GM23338 (cell line): ENCODE measurements around the gene WDR27. TPM values are rescaled to one million over a fixed set of nuclear protein-coding genes. Genes with fewer than 3 reads are reported as not detected.
A peak's percentile ranks its signal among the peaks of the same experiment; 100 is the strongest.
"Not testable (repeated sequence)": the region's sequence is repeated elsewhere in the genome, so short reads cannot be mapped to it uniquely, and the experiment has no call there.

ENCODE experiments used
- ATAC-seq: fragments of 200-7000 bp; cut with Tn5 transposase; 3 replicates; pipeline ENCODE4 v1.9.1; 2020
- DNase-seq: peaks from one replicate; pipeline ENCODE4 v3.0.0-alpha.2; 2015; ENCODE audit warnings: low spot score
- H2AFZ ChIP-seq: fragments of 200-600 bp; sonication (generic); 2 replicates; pipeline ENCODE4 v1.8.0; 2016; ENCODE audit warnings: antibody characterized with exemption, mild to moderate bottlenecking, moderate library complexity
- H3F3A ChIP-seq: fragments of 200-600 bp; sonication (generic); replicated peaks from 2 replicates; pipeline ENCODE4 v1.8.0; 2017; ENCODE audit warnings: antibody characterized with exemption, mixed run types, low read depth
- H3K27ac ChIP-seq: fragments of 200-600 bp; sonication (generic); 2 replicates; pipeline ENCODE4 v1.6.1; 2016; ENCODE audit warnings: low read depth
- H3K27me3 ChIP-seq: fragments of 200-600 bp; sonication (generic); 2 replicates; pipeline ENCODE4 v1.8.0; 2016; ENCODE audit warnings: mild to moderate bottlenecking, mixed run types, moderate library complexity; ENCODE audit not compliant: insufficient read depth
- H3K36me3 ChIP-seq: fragments of 200-600 bp; sonication (generic); 2 replicates; pipeline ENCODE4 v1.8.0; 2016; ENCODE audit warnings: mild to moderate bottlenecking; ENCODE audit not compliant: insufficient read depth
- H3K4me1 ChIP-seq: fragments of 200-600 bp; sonication (generic); 2 replicates; pipeline ENCODE4 v1.8.0; 2016; ENCODE audit warnings: mild to moderate bottlenecking, moderate library complexity; ENCODE audit not compliant: insufficient read depth
- H3K4me2 ChIP-seq: fragments of 200-600 bp; sonication (generic); 2 replicates; pipeline ENCODE4 v1.7.1; 2017; ENCODE audit warnings: mixed run types
- H3K4me3 ChIP-seq: fragments of 200-600 bp; sonication (generic); 2 replicates; pipeline ENCODE4 v1.6.1; 2016; ENCODE audit warnings: mixed run types
- H3K79me2 ChIP-seq: fragments of 200-600 bp; sonication (generic); replicated peaks from 2 replicates; pipeline ENCODE4 v1.8.0; 2017; ENCODE audit warnings: mild to moderate bottlenecking; ENCODE audit not compliant: insufficient read depth
- H3K9me2 ChIP-seq: fragments of 200-600 bp; sonication (generic); 2 replicates; pipeline ENCODE4 v1.8.0; 2017; ENCODE audit not compliant: insufficient read depth
- H4K20me1 ChIP-seq: fragments of 200-600 bp; sonication (generic); replicated peaks from 2 replicates; pipeline ENCODE4 v1.8.0; 2017; ENCODE audit warnings: mild to moderate bottlenecking; ENCODE audit not compliant: insufficient read depth
- H3K27ac Mint-ChIP-seq: 2 replicates; pipeline ENCODE4 v1.8.0; 2020; ENCODE audit warnings: inconsistent platforms, mild to moderate bottlenecking, moderate library complexity, mixed read lengths
- H3K27me3 Mint-ChIP-seq: 3 replicates; pipeline ENCODE4 v1.8.0; 2022; ENCODE audit warnings: low read depth, mild to moderate bottlenecking, moderate library complexity, mixed read lengths, inconsistent platforms; ENCODE audit not compliant: insufficient read depth, poor library complexity
- H3K36me3 Mint-ChIP-seq: 3 replicates; pipeline ENCODE4 v1.8.0; 2021; ENCODE audit warnings: low read depth, mild to moderate bottlenecking, inconsistent platforms, moderate library complexity, mixed read lengths
- H3K4me1 Mint-ChIP-seq: 3 replicates; pipeline ENCODE4 v1.8.0; 2020; ENCODE audit warnings: mild to moderate bottlenecking, inconsistent platforms, mixed read lengths
- H3K4me3 Mint-ChIP-seq: 3 replicates; pipeline ENCODE4 v1.8.0; 2021; ENCODE audit warnings: moderate library complexity, mild to moderate bottlenecking, inconsistent platforms, mixed read lengths
- H3K9me3 Mint-ChIP-seq: 3 replicates; pipeline ENCODE4 v1.8.0; 2020; ENCODE audit warnings: moderate library complexity, mild to moderate bottlenecking, inconsistent platforms, mixed read lengths
- CTCF ChIP-seq, 2 experiments: fragments of 200-600 bp in 1 of 2; sonication (generic) in 1 of 2; conservative IDR thresholded peaks; 2 replicates each; pipeline versions ENCODE4 v1.5.1 to v1.6.1; 2016 to 2017; ENCODE audit warnings: antibody characterized with exemption in 2 of 2, low read depth in 2 of 2, mild to moderate bottlenecking in 2 of 2, moderate library complexity in 1 of 2
- EZH2 ChIP-seq: fragments of 200-600 bp; sonication (generic); IDR thresholded peaks from one replicate; pipeline ENCODE4 v1.8.0; 2017; ENCODE audit warnings: antibody characterized with exemption, mild to moderate bottlenecking, low read depth; ENCODE audit not compliant: unreplicated experiment
- polyA plus RNA-seq: library from polyadenylated mRNA; unstranded; fragments of >200 nt; fragmentation: Nextera tagmentation; extraction: Ambion mirVana; gene quantifications from 2 replicates; pipeline ENCODE4 v1.2.1, GENCODE V29; 2016
- total RNA-seq: library from RNA; depleted of rRNA; stranded (reverse); fragments of >200 nt; shearing (Covaris generic); gene quantifications from 2 replicates; pipeline ENCODE4 v1.2.3, GENCODE V29; 2014
- TF ChIP-seq, protein P1 (sequence below): fragments of 250-450 bp; sonication (Bioruptor Pico); IDR thresholded peaks from 2 replicates; pipeline ENCODE4 v1.5.0; 2020; ENCODE audit warnings: mild to moderate bottlenecking, moderate library complexity

Gene WDR27
- total and polyA plus RNA-seq, 2 experiments from 2014 or later = 55.3 to 80.4 TPM

DNA sequence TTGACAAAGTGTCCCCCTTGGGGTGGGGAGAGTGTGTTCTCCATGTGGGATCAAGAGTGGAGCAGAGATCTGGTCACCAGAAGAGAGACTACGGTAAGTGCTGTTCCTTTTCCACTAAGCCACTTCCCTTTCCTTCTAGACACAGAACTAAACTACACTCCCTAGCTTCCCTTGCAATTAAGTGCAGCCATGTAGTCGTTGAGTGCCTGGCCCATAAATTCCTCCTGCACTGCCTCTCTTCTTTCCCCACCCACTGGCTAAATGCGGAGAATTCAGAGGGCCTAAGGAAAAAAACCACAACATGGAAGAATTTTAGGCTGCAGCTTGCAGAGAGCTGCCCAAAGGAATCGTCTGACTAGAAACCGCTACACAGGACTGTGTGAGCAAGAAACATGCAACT lies 1.5 kb downstream of the WDR27 start (continued):
- TF ChIP-seq, protein P1, sequence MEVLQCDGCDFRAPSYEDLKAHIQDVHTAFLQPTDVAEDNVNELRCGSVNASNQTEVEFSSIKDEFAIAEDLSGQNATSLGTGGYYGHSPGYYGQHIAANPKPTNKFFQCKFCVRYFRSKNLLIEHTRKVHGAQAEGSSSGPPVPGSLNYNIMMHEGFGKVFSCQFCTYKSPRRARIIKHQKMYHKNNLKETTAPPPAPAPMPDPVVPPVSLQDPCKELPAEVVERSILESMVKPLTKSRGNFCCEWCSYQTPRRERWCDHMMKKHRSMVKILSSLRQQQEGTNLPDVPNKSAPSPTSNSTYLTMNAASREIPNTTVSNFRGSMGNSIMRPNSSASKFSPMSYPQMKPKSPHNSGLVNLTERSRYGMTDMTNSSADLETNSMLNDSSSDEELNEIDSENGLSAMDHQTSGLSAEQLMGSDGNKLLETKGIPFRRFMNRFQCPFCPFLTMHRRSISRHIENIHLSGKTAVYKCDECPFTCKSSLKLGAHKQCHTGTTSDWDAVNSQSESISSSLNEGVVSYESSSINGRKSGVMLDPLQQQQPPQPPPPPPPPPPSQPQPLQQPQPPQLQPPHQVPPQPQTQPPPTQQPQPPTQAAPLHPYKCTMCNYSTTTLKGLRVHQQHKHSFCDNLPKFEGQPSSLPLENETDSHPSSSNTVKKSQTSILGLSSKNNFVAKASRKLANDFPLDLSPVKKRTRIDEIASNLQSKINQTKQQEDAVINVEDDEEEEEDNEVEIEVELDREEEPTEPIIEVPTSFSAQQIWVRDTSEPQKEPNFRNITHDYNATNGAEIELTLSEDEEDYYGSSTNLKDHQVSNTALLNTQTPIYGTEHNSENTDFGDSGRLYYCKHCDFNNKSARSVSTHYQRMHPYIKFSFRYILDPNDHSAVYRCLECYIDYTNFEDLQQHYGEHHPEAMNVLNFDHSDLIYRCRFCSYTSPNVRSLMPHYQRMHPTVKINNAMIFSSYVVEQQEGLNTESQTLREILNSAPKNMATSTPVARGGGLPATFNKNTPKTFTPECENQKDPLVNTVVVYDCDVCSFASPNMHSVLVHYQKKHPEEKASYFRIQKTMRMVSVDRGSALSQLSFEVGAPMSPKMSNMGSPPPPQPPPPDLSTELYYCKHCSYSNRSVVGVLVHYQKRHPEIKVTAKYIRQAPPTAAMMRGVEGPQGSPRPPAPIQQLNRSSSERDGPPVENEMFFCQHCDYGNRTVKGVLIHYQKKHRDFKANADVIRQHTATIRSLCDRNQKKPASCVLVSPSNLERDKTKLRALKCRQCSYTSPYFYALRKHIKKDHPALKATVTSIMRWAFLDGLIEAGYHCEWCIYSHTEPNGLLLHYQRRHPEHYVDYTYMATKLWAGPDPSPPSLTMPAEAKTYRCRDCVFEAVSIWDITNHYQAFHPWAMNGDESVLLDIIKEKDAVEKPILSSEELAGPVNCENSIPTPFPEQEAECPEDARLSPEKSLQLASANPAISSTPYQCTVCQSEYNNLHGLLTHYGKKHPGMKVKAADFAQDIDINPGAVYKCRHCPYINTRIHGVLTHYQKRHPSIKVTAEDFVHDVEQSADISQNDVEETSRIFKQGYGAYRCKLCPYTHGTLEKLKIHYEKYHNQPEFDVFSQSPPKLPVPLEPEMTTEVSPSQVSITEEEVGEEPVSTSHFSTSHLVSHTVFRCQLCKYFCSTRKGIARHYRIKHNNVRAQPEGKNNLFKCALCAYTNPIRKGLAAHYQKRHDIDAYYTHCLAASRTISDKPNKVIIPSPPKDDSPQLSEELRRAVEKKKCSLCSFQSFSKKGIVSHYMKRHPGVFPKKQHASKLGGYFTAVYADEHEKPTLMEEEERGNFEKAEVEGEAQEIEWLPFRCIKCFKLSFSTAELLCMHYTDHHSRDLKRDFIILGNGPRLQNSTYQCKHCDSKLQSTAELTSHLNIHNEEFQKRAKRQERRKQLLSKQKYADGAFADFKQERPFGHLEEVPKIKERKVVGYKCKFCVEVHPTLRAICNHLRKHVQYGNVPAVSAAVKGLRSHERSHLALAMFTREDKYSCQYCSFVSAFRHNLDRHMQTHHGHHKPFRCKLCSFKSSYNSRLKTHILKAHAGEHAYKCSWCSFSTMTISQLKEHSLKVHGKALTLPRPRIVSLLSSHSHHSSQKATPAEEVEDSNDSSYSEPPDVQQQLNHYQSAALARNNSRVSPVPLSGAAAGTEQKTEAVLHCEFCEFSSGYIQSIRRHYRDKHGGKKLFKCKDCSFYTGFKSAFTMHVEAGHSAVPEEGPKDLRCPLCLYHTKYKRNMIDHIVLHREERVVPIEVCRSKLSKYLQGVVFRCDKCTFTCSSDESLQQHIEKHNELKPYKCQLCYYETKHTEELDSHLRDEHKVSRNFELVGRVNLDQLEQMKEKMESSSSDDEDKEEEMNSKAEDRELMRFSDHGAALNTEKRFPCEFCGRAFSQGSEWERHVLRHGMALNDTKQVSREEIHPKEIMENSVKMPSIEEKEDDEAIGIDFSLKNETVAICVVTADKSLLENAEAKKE = no peak
- TF ChIP-seq EZH2 = no peak

- DNase-seq = peak; percentile 71
- not testable (repeated sequence) for ATAC-seq
- H3K79me2 ChIP-seq = peaks cover 82% of the 10 kb centered on the region
Observed at GRCh38 chr6:169697115-169697514, 4.7 kb downstream of the WDR27 start.

More at GRCh38 chr6:169697115-169697514, 4.7 kb downstream of the WDR27 start:
- H3K9me3 Mint-ChIP-seq, H3K27me3 Mint-ChIP-seq, H3K4me3 ChIP-seq, H3K9me2 ChIP-seq, H3K36me3 ChIP-seq, H3K27me3 ChIP-seq, H2AFZ ChIP-seq, H3K4me2 ChIP-seq, H3K27ac Mint-ChIP-seq, H3K27ac ChIP-seq, H3K4me3 Mint-ChIP-seq, H3F3A ChIP-seq: not testable (repeated sequence)
- peaks cover 12% of the 10 kb centered on the region; the same call in 1 of the 2 replicates for H4K20me1 ChIP-seq
- TF ChIP-seq, protein P1 = 0 out of 2 replicates have a peak, but pooled peaks have one; percentile 17
- peak; percentile 67 to 80 for TF ChIP-seq CTCF (conservative IDR thresholded peaks at IDR 0.05; ENCODE audit: low read depth in 2 of 2)
- Mint-ChIP-seq H3K4me1 (peaks cover 21% of the 10 kb centered on the region), H3K36me3 (peaks cover 54% of the 10 kb centered on the region)
- peaks cover 11% of the 10 kb centered on the region for H3K4me1 ChIP-seq
